Measurements from ENCODE around the gene KIRREL1. TPM values are rescaled to one million over a fixed set of nuclear protein-coding genes. Genes with fewer than 3 reads are reported as not detected.

The KIRREL1 gene
- total and polyA plus RNA-seq, 2 of the 13 experiments (the other 11 are each of a cell fraction or from before 2014, with no cell fraction given), result 0.02 to 0.03 TPM

DNA sequence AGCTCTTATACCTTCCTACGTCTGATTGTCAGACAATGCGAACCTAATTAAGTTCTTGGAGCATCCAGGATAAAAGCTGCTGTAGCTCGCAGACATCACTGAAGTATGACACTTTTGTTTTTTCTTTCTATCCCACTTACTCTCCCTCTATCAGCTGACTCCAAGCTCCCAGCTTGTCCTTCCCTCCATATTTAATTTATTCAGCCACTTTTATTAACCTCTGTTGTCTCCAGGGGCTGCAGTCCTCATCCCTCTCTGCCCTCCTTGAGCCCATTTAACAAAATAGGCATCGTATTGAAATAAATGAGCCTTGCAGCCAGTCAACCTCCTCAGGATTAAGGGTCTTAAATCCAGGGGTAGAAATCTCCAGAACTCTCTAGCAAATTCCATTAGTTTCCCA is 7.1 kb downstream of the KIRREL1 start:
- Histone ChIP-seq H3K4me3 (replicated peaks in 1 of 3; ENCODE audit: insufficient read depth in 1 of 3, low read depth in 2 of 3, low read length in 3 of 3) (no peak overlapping the region), H3K36me3 (replicated peaks in 1 of 2; ENCODE audit: control insufficient read depth in 1 of 2, insufficient read depth in 2 of 2, low read length in 2 of 2) (no peaks in the 10 kb centered on the region), H4K20me1 (ENCODE audit: insufficient read depth, low read length) (no peaks in the 10 kb centered on the region), H3K9me3 (ENCODE audit: low read length) (no peaks in the 10 kb centered on the region), H3K4me1 (ENCODE audit: insufficient read depth, low read length) (no peaks in the 10 kb centered on the region), H3K4me2 (ENCODE audit: low read depth, low read length) (no peak overlapping the region), H3K27me3 (ENCODE audit: control insufficient read depth in 1 of 2, insufficient read depth in 2 of 2, low read length in 2 of 2) (no peaks in the 10 kb centered on the region; a peak in 1 of 5 replicates), H3K9ac (ENCODE audit: insufficient read depth, low read depth, low read length) (no peak overlapping the region), H3K27ac (ENCODE audit: extremely low read length, insufficient read depth, low read length) (no peak overlapping the region), H3K79me2 (ENCODE audit: insufficient read depth, low read length) (no peaks in the 10 kb centered on the region), H2AFZ (ENCODE audit: low read length) (no peak overlapping the region)
- no TSS peak for BruUV-seq (replicated peaks)
- WGBS (ENCODE audit: low lambda C conversion rate), result 31% methylated on average over 4 of the region's 4 CpGs
- no peak for ATAC-seq
- DNase-seq (ENCODE audit: low spot score), result no peak
- in situ Hi-C loops (cut with HindIII; ENCODE audit: extremely low pct_ligation_motif_present, low pct_unique_long_range_greater_than_20kb) (no loop called here), intact Hi-C loops (cut with micrococcal nuclease; ENCODE audit: unreplicated experiment) (no loop called here)
- CTCF ChIA-PET (ENCODE audit: low intra/inter-chr PET ratio, low total read pairs), result no interaction called here
- FAIRE-seq, result no peak
- POLR2A ChIA-PET, result no interaction called here
- TF ChIP-seq, protein P1, sequence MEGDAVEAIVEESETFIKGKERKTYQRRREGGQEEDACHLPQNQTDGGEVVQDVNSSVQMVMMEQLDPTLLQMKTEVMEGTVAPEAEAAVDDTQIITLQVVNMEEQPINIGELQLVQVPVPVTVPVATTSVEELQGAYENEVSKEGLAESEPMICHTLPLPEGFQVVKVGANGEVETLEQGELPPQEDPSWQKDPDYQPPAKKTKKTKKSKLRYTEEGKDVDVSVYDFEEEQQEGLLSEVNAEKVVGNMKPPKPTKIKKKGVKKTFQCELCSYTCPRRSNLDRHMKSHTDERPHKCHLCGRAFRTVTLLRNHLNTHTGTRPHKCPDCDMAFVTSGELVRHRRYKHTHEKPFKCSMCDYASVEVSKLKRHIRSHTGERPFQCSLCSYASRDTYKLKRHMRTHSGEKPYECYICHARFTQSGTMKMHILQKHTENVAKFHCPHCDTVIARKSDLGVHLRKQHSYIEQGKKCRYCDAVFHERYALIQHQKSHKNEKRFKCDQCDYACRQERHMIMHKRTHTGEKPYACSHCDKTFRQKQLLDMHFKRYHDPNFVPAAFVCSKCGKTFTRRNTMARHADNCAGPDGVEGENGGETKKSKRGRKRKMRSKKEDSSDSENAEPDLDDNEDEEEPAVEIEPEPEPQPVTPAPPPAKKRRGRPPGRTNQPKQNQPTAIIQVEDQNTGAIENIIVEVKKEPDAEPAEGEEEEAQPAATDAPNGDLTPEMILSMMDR (CRISPR knock-in tag; IDR thresholded peaks at IDR 0.05), result no peak
- TF ChIP-seq SOX5 (CRISPR knock-in tag; IDR thresholded peaks at IDR 0.05; ENCODE audit: borderline replicate concordance), result no peak
- TF ChIP-seq, protein P2, sequence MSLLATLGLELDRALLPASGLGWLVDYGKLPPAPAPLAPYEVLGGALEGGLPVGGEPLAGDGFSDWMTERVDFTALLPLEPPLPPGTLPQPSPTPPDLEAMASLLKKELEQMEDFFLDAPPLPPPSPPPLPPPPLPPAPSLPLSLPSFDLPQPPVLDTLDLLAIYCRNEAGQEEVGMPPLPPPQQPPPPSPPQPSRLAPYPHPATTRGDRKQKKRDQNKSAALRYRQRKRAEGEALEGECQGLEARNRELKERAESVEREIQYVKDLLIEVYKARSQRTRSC (CRISPR knock-in tag; IDR thresholded peaks at IDR 0.05; ENCODE audit: low read depth), result no peak
- no peak for TF ChIP-seq ATM (IDR thresholded peaks at IDR 0.05; ENCODE audit: borderline replicate concordance)
- no peak for TF ChIP-seq KDM5A (IDR thresholded peaks at IDR 0.05; ENCODE audit: borderline replicate concordance, low read length)
- TF ChIP-seq KAT2B (IDR thresholded peaks at IDR 0.05; ENCODE audit: borderline replicate concordance, low read depth, low read length), result no peak

All from HepG2 (cell line).